ENCODE data around the gene ACTR3C. TPM values are rescaled to one million over a fixed set of nuclear protein-coding genes. Genes with fewer than 3 reads are reported as not detected.
A peak's percentile ranks its signal among the peaks of the same experiment; 100 is the strongest.

Gene ACTR3C
- polyA plus RNA-seq, 1 donor, result 1.3 TPM

GRCh38 chr7:150358988-150359621 lies 35.8 kb upstream of the ACTR3C start:
- no peak for DNase-seq

- no peak for DNase-seq
Measured at GRCh38 chr7:150358433-150358832, 35.1 kb upstream of the ACTR3C start.

DNA sequence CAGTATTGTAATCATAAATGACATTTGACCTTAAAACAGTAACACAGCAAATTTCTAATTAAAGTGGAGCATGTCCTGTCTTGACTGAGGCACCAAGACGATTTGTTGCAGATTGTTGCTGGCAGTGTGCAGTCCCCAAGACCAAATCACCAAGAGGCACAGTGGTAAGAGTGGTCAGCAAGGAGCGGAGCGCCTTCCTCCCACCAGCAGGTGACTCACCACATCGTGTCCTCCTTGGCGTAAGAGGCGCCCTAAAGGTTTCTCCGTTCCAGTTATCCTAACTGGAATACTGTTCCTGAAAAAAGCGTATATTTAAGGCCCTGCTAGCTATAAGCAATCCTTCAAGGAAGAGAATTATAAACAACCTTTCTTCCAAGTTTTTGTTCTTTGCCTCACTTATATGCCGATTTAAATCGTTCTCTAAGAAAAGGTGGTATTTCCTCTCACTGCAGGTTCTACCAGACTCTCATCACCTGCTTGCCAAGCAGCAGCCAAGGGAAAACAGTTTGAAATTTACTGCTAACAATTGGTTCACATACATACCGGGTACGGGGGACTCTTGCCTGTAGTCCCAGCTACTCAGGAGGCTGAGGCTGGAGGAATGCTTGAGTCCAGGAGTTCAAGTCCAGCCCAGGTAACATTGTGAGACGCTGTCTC lies 34.6 kb upstream of the ACTR3C start:
- DNase-seq, result no peak

GRCh38 chr7:150357270-150357669 lies 33.9 kb upstream of the ACTR3C start:
- DNase-seq, result no peak

DNA sequence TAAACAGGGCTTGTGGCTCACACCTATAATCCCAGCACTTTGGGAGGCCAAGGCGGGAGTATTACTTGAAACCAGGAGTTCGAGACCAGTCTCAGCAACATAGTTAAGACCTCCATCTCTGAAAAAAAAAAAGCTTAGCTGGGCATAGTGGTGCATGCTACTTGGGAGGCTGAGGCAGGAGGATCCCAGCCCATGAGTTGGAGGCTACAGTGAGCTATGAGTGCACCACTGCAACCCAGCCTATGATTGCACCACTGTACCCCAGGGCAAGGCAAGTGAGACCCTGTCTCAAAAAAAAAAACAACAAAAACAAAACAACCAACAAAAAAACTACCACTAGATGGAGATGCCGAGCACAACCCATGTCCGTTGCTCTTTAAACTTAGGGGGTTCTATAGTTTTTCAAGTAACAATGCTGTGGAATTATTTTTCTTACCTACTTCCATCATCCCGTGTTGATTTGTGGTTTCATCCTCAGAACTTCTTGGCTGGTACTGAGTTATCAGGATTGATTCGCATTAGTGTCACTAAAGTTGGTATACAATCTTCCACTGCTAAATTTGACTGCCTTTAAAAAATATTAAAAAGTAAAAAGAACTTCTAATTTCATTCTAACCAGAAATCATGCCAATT lies 33.0 kb upstream of the ACTR3C start:
- DNase-seq, result peak; percentile 25

DNA sequence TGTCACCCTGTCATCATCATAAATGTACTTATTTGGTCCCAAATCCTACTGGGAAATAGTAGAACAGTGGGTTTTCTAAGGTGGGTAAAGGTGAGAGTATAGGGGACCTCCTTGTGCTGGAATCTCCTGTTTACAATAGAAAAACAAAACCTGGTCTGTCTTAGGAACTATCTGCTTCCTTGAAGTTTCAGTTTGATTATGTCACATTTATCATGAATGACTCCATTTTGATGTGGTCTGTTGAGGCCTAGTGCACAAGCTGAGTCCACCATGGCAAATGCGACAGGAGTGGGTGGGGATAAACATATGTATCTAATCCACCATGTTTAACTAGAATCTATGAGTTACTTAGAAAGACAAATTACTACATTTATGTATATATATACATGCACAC lies 32.3 kb upstream of the ACTR3C start:
- no peak for DNase-seq

DNA sequence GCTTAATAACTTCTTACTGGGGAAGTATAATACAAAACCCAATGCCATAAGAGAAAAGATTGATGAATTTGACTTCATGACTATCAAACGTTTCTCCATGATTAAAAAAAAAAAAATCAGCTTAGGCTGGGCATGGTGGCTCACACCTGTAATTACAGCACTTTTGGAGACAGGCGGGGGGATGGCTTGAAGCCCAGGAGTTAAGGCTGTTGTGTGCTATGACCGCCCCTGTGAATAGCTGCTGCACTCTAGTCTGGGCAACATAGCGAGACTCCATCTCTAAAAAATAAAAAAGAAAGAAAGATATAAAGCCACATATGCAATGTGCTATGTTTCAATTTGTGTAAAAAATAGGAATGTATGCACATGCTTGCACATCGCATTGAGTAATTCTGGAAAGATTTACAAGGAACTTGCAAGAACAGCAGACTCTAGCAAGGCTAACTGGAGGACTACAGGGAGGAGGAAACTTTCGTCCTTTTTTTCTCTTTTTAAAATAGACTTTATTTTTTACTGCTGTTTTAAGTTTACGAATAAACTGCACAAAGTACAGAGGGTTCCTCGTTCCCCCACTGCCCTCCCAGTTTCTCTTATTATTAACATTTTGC lies 28.3 kb upstream of the ACTR3C start:
- no peak for DNase-seq

GRCh38 chr7:150346922-150347321 lies 23.6 kb upstream of the ACTR3C start:
- DNase-seq, result no peak

- DNase-seq, result no peak
Measured at GRCh38 chr7:150345012-150345411, 21.7 kb upstream of the ACTR3C start.

DNA sequence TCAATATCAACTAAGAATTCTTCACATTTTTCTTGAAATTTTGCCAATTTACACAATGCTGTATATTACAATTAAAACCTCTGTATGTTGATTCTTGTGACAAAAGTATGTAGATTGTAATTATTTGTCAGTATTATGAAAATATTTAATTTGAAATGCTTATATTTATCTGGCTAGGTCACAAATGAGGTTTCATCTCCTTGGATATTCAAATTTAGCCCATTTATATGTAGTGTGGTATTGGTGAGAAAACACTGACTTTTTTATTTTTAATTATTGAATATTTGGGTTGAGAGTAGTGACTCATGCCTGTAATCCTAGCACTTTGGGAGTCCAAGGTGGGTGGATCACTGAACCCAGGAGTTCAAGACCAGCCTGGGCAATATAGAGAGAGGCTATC lies 21.0 kb upstream of the ACTR3C start:
- no peak for DNase-seq

GRCh38 chr7:150343225-150343624 lies 19.9 kb upstream of the ACTR3C start:
- DNase-seq, result no peak

DNA sequence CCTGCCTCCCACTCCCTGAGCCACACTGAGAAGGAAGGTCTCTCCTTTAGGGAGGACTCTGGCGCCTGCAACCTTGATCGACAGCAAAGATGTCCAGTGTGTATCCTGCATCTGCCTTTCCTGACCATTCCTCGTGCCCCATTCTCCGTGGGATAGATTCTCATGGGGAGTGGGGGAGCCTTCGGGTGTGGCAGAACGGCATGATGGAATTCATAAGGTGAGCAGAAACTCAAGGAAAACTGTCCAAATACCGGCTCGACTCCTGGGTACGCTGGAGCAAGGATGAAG lies 18.7 kb upstream of the ACTR3C start:
- DNase-seq, result no peak

DNA sequence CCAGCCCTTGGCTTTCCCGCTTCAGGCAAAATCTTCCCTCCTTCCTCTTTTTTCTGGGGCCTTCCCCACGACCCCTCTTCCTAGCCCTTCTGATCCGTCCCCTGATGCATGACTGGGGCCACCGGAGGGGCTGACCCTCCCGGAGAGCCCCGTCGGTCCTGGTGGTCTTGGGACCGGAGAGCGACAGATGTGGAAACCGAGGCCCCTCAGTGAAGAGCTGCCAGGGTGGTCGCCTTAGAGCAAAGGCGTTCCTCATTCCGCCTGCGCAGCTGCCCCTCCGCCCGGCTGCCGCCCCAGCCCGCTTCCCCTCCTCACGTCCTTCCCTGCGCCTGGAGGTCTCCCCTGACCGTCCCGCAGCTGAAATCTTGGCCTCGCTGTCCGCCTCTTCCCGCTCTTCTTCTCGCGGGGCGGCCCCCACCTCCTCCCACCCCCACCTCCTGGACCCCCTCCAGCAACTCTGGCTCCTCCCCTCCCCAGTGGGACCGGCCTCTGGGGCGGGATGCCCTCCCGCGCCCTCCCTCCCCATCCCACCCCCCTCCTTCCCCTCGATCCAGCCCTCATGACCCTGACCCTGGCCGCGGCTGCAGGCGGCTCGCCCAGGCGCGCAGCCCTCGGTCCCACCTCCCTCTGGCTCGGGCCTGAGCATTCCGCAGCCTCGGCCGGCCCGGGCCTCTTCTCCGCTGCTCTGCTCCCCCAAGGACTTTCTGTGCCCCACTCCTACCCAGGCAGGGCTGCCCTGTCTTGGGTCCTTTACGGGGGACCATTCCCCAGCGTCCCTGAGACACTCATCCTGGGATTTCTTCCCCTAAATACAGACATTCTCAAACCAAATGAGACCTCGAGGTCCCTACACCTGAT lies 18.1 kb upstream of the ACTR3C start, which contains the start of gene RARRES2:
TSS of gene RARRES2 (minus strand) at position 367 of the 858 bp plus-strand sequence. CDS start 1,020 bp downstream, outside the sequence.
- DNase-seq, result peak; percentile 47

DNA sequence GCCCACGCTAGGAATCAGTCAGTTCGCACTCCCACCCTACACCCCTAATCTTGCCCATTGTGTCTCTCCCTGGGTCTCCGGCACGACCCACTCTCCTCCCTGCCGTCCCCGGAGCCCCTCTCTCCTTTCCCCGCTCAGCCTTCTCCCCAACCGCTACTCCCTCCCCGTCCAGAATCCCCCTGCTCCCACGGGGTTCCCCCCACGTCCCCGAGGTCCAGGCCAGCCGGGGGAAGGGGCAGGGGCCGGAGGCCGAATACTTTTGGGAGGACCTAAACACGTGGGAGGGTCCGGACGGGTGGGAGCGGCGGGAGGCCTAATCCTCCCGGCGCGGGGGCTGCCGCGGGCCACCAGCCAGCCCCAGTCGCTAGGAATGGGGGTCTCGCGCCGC lies 17.5 kb upstream of the ACTR3C start:
- DNase-seq, result no peak

GRCh38 chr7:150340024-150340749 lies 16.8 kb upstream of the ACTR3C start:
- no peak for DNase-seq

DNA sequence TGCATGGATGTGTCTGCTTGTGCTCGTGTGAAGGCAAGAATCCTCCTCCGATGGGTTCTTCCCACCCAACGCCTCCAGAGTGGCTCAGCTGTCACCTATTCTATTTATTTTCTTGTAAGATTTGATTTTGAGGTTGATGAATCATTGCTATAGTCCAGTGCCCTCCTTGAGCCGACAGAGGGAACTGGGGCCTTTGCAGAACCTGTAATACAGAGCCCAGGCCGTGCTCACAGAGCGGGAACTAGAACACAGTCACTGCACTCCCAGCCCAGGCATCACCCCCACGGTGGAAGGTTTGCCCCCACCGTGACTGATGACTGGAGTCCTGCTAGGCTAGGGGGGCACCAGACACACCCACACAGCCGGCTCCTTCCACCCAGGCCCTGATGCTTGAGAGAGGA lies 16.1 kb upstream of the ACTR3C start:
- DNase-seq, result no peak

GRCh38 chr7:150338166-150338829 lies 15.0 kb upstream of the ACTR3C start:
- no peak for DNase-seq

DNA sequence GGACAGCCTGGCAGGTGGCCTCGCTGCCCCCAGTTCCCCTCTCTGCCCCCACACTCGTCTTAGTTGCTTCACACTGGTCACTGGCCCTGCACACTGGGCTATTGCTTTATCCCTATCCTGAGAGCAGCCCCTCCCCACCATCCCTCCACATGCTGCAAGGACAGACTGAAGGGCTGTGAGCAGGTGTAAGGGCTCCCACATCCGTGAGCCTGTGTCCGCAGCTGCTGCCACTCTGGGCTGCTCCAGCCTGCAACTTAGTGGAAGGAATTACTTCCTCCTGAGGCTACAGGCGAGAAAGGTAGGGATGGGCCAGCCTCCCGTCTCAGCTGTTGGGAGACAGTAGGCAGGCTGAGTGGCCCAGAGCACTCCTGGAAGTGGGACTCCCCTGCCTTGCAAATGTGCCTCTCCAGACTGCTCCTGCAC lies 14.3 kb upstream of the ACTR3C start:
- DNase-seq, result no peak

GRCh38 chr7:150337179-150337578 lies 13.8 kb upstream of the ACTR3C start:
- DNase-seq, result no peak

GRCh38 chr7:150336746-150337145 lies 13.4 kb upstream of the ACTR3C start:
- no peak for DNase-seq

DNA sequence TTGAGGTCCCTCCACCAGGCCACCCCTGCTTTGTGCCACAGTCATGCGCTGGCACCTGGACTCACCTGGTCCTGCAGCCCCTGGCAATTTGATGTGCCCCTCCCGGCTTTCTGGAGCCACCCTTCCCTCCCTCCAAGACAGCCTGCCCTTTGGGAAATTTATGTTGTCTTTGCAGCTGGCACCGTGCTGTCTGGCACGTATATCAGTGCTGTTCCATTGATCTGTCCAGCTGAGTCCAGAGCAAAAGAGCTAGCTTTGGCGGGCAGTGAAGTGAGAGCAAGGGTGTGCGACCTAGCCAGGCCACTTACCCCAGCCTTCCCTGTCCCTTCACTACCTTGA lies 12.4 kb upstream of the ACTR3C start:
- DNase-seq, result no peak

All from hindlimb muscle (tissue), 1 donor.